CD14-positive monocyte (primary cell): ENCODE measurements around the gene SLC4A4. TPM values are rescaled to one million over a fixed set of nuclear protein-coding genes. Genes with fewer than 3 reads are reported as not detected.

Experiments used
- DNase-seq, 3 donors: peaks; one replicate each; pipeline ENCODE4 v3.0.0-alpha.2; 2011 to 2022
- H2AFZ ChIP-seq: 2 replicates; pipeline ENCODE4 v1.6.0; 2012; ENCODE audit warnings: mild to moderate bottlenecking, low read depth, low read length, inconsistent platforms; ENCODE audit not compliant: insufficient read depth, poor library complexity, severe bottlenecking
- H3K27ac ChIP-seq, 2 donors: 1 replicate in 1 of 2; 2 replicates in 1 of 2; pipeline ENCODE4 v1.5.1; 2012 to 2013; ENCODE audit warnings: low read length in 2 of 2, control low read depth in 1 of 2, inconsistent platforms in 1 of 2, low read depth in 1 of 2, mild to moderate bottlenecking in 1 of 2
- H3K27me3 ChIP-seq, 2 donors: one replicate each; pipeline versions ENCODE4 v1.6.0 to v1.6.1; 2011 to 2013; ENCODE audit warnings: low read length in 2 of 2; ENCODE audit not compliant: control insufficient read depth in 2 of 2, insufficient read depth in 2 of 2
- H3K36me3 ChIP-seq, 2 donors: replicated peaks in 1 of 2; 1 replicate in 1 of 2; 2 replicates in 1 of 2; pipeline versions ENCODE4 v1.5.1 to v1.6.1; 2012 to 2013; ENCODE audit warnings: low read length in 2 of 2, control low read depth in 1 of 2, inconsistent platforms in 1 of 2, mild to moderate bottlenecking in 1 of 2; ENCODE audit not compliant: insufficient read depth in 2 of 2, control insufficient read depth in 1 of 2
- H3K4me1 ChIP-seq, 2 donors: 1 replicate in 1 of 2; 2 replicates in 1 of 2; pipeline versions ENCODE4 v1.5.1 to v1.6.1; 2012 to 2013; ENCODE audit warnings: low read length in 2 of 2, control low read depth in 1 of 2, inconsistent platforms in 1 of 2, mild to moderate bottlenecking in 1 of 2, moderate library complexity in 1 of 2; ENCODE audit not compliant: insufficient read depth in 2 of 2, control insufficient read depth in 1 of 2
- H3K4me2 ChIP-seq: replicated peaks from 2 replicates; pipeline ENCODE3; 2012; ENCODE audit warnings: low read length, moderate library complexity, mild to moderate bottlenecking; ENCODE audit not compliant: poor library complexity, severe bottlenecking; ENCODE audit errors: extremely low read depth
- H3K4me3 ChIP-seq, 3 experiments: fragments of 200-600 bp in 1 of 3; sonication (generic) in 1 of 3; replicated peaks in 1 of 3; 1 replicate in 2 of 3; 2 replicates in 1 of 3; pipeline ENCODE4 v1.5.1; 2011 to 2013; ENCODE audit warnings: low read length in 3 of 3, mild to moderate bottlenecking in 3 of 3, control low read depth in 2 of 3, low read depth in 2 of 3, inconsistent platforms in 1 of 3, moderate library complexity in 1 of 3
- H3K79me2 ChIP-seq: 2 replicates; pipeline ENCODE4 v1.6.0; 2012; ENCODE audit warnings: mild to moderate bottlenecking, control low read depth, inconsistent platforms, low read length, moderate library complexity; ENCODE audit not compliant: insufficient read depth
- H3K9ac ChIP-seq: 2 replicates; pipeline ENCODE4 v1.6.0; 2017; ENCODE audit warnings: low read length, mild to moderate bottlenecking; ENCODE audit not compliant: insufficient read depth, poor library complexity, severe bottlenecking
- H3K9me3 ChIP-seq, 2 donors: replicated peaks in 1 of 2; 1 replicate in 1 of 2; 2 replicates in 1 of 2; pipeline versions ENCODE4 v1.5.1 to v1.6.1; 2012 to 2013; ENCODE audit warnings: low read length in 2 of 2, control low read depth in 1 of 2; ENCODE audit not compliant: control insufficient read depth in 1 of 2, insufficient read depth in 1 of 2
- H4K20me1 ChIP-seq: 2 replicates; pipeline ENCODE4 v1.6.0; 2012; ENCODE audit warnings: mild to moderate bottlenecking, low read length, control low read depth, moderate library complexity; ENCODE audit not compliant: insufficient read depth
- H3K27ac Mint-ChIP-seq, 7 donors: one replicate each; pipeline ENCODE4 v1.8.0; 2020; ENCODE audit warnings: mild to moderate bottlenecking in 7 of 7, mixed read lengths in 7 of 7, moderate library complexity in 6 of 7, inconsistent platforms in 2 of 7
- H3K27me3 Mint-ChIP-seq, 3 donors: one replicate each; pipeline ENCODE4 v1.8.0; 2021 to 2022; ENCODE audit warnings: low read depth in 3 of 3, mild to moderate bottlenecking in 3 of 3, mixed read lengths in 3 of 3, moderate library complexity in 3 of 3, inconsistent platforms in 1 of 3
- H3K36me3 Mint-ChIP-seq, 2 donors: one replicate each; pipeline ENCODE4 v1.8.0; 2020; ENCODE audit warnings: mixed read lengths in 2 of 2, inconsistent platforms in 1 of 2, mild to moderate bottlenecking in 1 of 2
- H3K4me1 Mint-ChIP-seq: one replicate; pipeline ENCODE4 v1.8.0; 2020; ENCODE audit warnings: mild to moderate bottlenecking, mixed read lengths
- H3K4me3 Mint-ChIP-seq, 2 donors: one replicate each; pipeline ENCODE4 v1.8.0; 2020; ENCODE audit warnings: mild to moderate bottlenecking in 2 of 2, mixed read lengths in 2 of 2, moderate library complexity in 1 of 2
- H3K9me3 Mint-ChIP-seq, 7 donors: one replicate each; pipeline ENCODE4 v1.8.0; 2020 to 2022; ENCODE audit warnings: mixed read lengths in 7 of 7, mild to moderate bottlenecking in 6 of 7, moderate library complexity in 6 of 7, inconsistent platforms in 2 of 7
- CTCF ChIP-seq: fragments of 200-600 bp; IDR thresholded peaks from one replicate; pipeline ENCODE4 v1.8.0; 2022; ENCODE audit warnings: antibody characterized with exemption, mild to moderate bottlenecking
- WGBS: methylation state at CpG from one replicate; pipeline ENCODE4 v1.1.5; 2013; ENCODE audit warnings: missing lambda C conversion rate; ENCODE audit not compliant: insufficient coverage; 5-methylcytosine and 5-hydroxymethylcytosine counted together
- intact Hi-C, 2 donors: fragments of 100-400 bp; cut with micrococcal nuclease; formaldehyde crosslinking; loops; one replicate each; pipeline versions ENCODE4 v1.15.0 to v1.15.1; 2023
- polyA plus RNA-seq, 3 donors: library from polyadenylated mRNA; depleted of rRNA in 1 of 3; unstranded in 2 of 3; stranded (reverse) in 1 of 3; fragments of 300-500 nt in 2 of 3; fragments of >200 nt in 1 of 3; fragmentation: Illumina TruSeq in 2 of 3; gene quantifications; 1 replicate in 2 of 3; 2 replicates in 1 of 3; pipeline ENCODE4 v1.2.3, GENCODE V29; 2012 to 2021

The SLC4A4 gene
- polyA plus RNA-seq, 3 donors = 0.03 TPM; not detected in 2

- H3K4me3 Mint-ChIP-seq = no peak overlapping the region
- H3K4me1 Mint-ChIP-seq = no peaks in the 10 kb centered on the region
- H3K27me3 Mint-ChIP-seq = peaks cover 2 to 4% (median 3%) of the 10 kb centered on the region in 3 donors
- peaks cover 0 to 7% (median 1%) of the 10 kb centered on the region in 7 donors for H3K9me3 Mint-ChIP-seq
- H3K36me3 ChIP-seq = no peaks in the 10 kb centered on the region
- H3K79me2 ChIP-seq = no peaks in the 10 kb centered on the region
- H3K4me1 ChIP-seq = no peaks in the 10 kb centered on the region
- peaks cover 0 to 4% of the 10 kb centered on the region in 2 donors for H3K9me3 ChIP-seq
- H3K27me3 ChIP-seq = no peaks in the 10 kb centered on the region
- no peak overlapping the region for H3K27ac Mint-ChIP-seq
- no peak for TF ChIP-seq CTCF
- H3K9ac ChIP-seq = no peak overlapping the region
- H2AFZ ChIP-seq = no peak overlapping the region
- H3K36me3 Mint-ChIP-seq = no peaks in the 10 kb centered on the region
- WGBS = 93% methylated on average over 3 of the region's 6 CpGs
- H4K20me1 ChIP-seq = no peaks in the 10 kb centered on the region
- no peak overlapping the region for H3K4me2 ChIP-seq
- intact Hi-C loops = no loop called here
- no peak overlapping the region for H3K27ac ChIP-seq
- H3K4me3 ChIP-seq = no peak overlapping the region
- DNase-seq = no peak
Observed at GRCh38 chr4:71602289-71602900, 263.6 kb downstream of the SLC4A4 start.

- Mint-ChIP-seq H3K36me3 (no peaks in the 10 kb centered on the region), H3K4me3 (no peak overlapping the region), H3K27me3 (no peaks in the 10 kb centered on the region), H3K9me3 (peaks cover 0 to 12% (median 5%) of the 10 kb centered on the region in 7 donors), H3K27ac (no peak overlapping the region), H3K4me1 (no peaks in the 10 kb centered on the region)
- Histone ChIP-seq H3K4me1 (no peaks in the 10 kb centered on the region), H3K27me3 (no peaks in the 10 kb centered on the region), H4K20me1 (no peaks in the 10 kb centered on the region), H3K9ac (no peak overlapping the region), H2AFZ (no peak overlapping the region), H3K27ac (no peak overlapping the region), H3K4me2 (no peak overlapping the region), H3K79me2 (no peaks in the 10 kb centered on the region), H3K4me3 (no peak overlapping the region), H3K36me3 (no peaks in the 10 kb centered on the region), H3K9me3 (peaks cover 0 to 4% of the 10 kb centered on the region in 2 donors)
- no peak for DNase-seq
- intact Hi-C loops = no loop called here
- no peak for TF ChIP-seq CTCF
- 97% methylated on average over 5 of the region's 5 CpGs for WGBS
Observed at GRCh38 chr4:71604785-71605184, 266.0 kb downstream of the SLC4A4 start.
